GM08714 (cell line): ENCODE measurements around the gene MUC22.
"Not testable (repeated sequence)": the region's sequence is repeated elsewhere in the genome, so short reads cannot be mapped to it uniquely, and the experiment has no call there.

ENCODE experiments used
- H3K4me3 ChIP-seq: fragments of 200-500 bp; sonication (Bioruptor generic); 2 replicates; pipeline ENCODE4 v1.5.1; 2014; ENCODE audit warnings: mild to moderate bottlenecking, low read length, inconsistent platforms
- ZNF274 ChIP-seq: IDR thresholded peaks from 2 replicates; pipeline ENCODE4 v1.6.1; 2012; ENCODE audit warnings: mild to moderate bottlenecking, low read depth, low read length

Gene MUC22

DNA sequence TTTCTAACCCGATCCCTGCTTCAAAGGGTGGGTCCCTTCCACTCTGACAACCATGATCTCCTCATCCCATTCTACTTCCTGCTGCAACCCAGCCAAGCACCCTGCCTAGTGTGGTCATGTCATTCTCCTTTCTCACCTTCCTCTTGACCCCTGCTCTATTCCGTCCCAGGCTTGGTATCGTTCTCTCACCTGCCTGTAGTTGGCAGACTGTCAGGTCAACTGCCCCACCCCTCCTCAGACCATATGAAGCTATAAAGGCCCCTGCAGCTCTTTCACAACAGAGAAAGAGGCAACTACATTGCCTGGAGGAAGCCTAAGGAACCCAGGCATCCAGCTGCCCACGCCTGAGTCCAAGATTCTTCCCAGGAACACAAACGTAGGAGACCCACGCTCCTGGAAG, 26.8 kb upstream of the MUC22 start, which contains the start of gene MUC21:
MUC21 (plus strand) TSS at position 280 of the 400 bp plus-strand sequence. CDS start 241 bp downstream, outside the sequence.
- no peak for TF ChIP-seq ZNF274

DNA sequence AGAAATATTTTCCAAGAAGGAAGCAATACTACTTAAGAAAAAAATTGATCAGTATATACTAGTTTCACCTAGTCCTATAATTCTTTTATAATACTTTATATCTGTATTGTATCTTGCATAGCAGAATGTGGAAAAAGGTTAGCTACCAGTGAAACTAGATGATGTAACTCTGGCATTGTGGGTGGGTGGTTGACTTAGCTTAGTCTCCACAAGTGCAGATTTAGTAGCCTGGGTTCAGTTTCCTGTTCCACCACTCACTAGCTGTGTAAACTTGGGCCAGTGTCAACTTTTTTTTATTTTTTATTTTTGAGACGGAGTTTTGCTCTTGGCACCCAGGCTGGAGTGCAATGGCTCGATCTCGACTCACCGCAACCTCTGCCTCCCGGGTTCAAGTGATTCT, 24.8 kb upstream of the MUC22 start:
- no peak for TF ChIP-seq ZNF274
- H3K4me3 ChIP-seq = no peak overlapping the region

More for the DNA sequence above, 26.8 kb upstream of the MUC22 start, which contains the start of gene MUC21:
- H3K4me3 ChIP-seq = no peak within 1 kb of the TSS

DNA sequence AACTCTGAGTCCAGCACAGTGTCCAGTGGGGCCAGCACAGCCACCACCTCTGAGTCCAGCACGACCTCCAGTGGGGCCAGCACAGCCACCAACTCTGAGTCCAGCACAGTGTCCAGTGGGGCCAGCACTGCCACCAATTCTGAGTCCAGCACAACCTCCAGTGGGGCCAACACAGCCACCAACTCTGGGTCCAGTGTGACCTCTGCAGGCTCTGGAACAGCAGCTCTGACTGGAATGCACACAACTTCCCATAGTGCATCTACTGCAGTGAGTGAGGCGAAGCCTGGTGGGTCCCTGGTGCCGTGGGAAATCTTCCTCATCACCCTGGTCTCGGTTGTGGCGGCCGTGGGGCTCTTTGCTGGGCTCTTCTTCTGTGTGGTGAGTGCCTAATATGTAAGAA, 23.0 kb upstream of the MUC22 start:
- no peak for TF ChIP-seq ZNF274

GRCh38 chr6:30988209-30988825, 22.0 kb upstream of the MUC22 start:
- no peak overlapping the region for H3K4me3 ChIP-seq
- no peak for TF ChIP-seq ZNF274

More for the DNA sequence above, 23.0 kb upstream of the MUC22 start:
- no peak overlapping the region for H3K4me3 ChIP-seq

- no peak for TF ChIP-seq ZNF274
- H3K4me3 ChIP-seq = no peak overlapping the region; the same call in 1 of the 2 replicates
Observed at GRCh38 chr6:30990422-30991086, 19.7 kb upstream of the MUC22 start.

DNA sequence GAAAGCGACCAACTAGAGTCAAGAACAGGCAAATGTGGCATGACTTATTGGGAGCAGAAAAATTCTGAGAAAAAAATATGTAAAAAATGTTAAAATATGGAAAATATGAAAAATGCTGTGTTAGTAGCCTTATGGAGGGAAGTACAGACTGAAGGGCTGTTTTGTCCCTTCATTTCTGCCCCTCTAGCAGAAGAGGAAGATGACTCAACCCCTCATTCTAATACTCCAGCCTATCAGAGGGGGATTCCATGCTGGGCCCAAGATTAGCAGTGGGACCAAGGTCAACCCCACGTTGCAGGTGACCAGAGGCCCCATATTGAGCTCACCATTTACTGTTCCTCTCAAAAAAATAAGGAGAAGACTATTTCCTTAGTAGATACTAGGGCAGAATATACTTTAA, 18.4 kb upstream of the MUC22 start:
- H3K4me3 ChIP-seq = no peak overlapping the region
- TF ChIP-seq ZNF274 = no peak

GRCh38 chr6:30997301-30997700, 13.0 kb upstream of the MUC22 start:
- TF ChIP-seq ZNF274 = no peak
- H3K4me3 ChIP-seq = no peak overlapping the region

DNA sequence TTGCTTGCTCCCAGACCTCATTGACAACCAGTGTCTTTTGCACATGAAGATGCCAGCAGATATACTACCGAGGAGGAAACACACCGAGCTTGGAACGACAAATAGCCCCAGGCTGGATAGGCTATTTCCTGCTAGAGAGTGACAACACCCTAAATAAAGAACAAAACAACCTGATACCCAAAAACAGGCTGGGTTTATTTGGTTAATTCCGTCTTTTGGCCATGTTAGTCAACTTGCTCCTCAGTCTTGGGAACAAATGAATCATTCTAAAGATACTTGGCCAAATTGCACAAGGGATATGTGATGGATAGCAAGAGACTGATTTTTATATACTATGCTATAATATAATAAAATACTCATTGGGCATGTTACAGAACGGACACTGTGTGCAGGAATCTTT, 11.5 kb upstream of the MUC22 start:
- TF ChIP-seq ZNF274 = no peak
- H3K4me3 ChIP-seq = no peak overlapping the region

DNA sequence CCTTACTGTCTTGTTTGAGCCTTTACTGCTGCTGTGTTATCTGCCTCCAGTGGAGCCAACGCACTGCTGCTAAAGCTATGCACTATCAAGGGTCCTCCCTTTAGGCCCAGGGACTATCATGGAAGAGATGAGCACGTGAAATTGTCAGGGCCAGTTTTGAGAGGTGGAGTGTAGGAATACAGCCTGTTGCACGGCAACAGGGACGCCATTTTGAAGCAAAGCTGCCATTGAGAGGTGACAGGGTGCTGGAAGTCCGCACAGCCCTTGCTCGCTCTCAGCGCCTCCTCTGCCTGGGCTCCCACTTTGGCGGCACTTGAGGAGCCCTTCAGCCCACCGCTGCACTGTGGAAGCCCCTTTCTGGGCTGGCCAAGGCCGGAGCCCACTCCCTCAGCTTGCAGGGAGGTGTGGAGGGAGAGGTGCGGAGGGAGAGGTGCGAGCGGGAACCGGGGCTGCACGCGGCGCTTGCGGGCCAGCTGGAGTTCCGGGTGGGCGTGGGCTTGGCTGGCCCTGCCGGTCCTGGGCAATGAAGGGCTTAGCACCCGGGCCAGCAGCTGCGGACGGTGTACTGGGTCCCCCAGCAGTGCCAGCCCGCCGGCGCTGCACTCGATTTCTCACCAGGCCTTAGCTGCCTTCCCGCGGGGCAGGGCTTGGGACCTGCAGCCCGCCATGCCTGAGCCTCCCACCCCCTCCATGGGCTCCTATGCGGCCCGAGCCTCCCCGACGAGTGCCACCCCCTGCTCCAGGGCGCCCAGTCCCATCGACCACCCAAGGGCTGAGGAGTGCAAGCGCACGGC, 10.0 kb upstream of the MUC22 start:
- H3K4me3 ChIP-seq = not testable (repeated sequence)

GRCh38 chr6:31001281-31001888, 8.9 kb upstream of the MUC22 start:
- H3K4me3 ChIP-seq = no peak overlapping the region
- no peak for TF ChIP-seq ZNF274

DNA sequence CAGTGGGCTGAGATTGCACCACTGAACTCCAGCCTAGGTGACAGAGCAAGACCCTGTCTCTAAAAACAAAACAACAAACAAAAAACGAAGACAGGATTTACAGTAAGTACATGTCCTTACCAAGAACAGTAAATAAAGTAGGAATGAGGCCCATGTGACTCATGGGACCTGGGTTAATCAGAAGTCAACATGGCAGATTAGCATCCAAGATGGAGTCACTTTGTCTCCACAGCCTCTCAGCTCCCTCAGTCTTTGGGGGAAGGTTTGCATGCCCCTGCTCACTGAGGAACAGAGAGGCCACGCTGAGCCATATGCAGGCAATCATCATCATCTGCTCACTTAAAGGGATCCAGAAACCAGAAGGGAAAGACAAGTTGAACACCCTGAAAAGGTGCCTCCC, 7.8 kb upstream of the MUC22 start:
- H3K4me3 ChIP-seq = no peak overlapping the region
- TF ChIP-seq ZNF274 = no peak

GRCh38 chr6:31004794-31005193, 5.5 kb upstream of the MUC22 start:
- no peak overlapping the region for H3K4me3 ChIP-seq
- no peak for TF ChIP-seq ZNF274

GRCh38 chr6:31005249-31006020, 4.8 kb upstream of the MUC22 start:
- H3K4me3 ChIP-seq = no peak overlapping the region
- TF ChIP-seq ZNF274 = no peak

DNA sequence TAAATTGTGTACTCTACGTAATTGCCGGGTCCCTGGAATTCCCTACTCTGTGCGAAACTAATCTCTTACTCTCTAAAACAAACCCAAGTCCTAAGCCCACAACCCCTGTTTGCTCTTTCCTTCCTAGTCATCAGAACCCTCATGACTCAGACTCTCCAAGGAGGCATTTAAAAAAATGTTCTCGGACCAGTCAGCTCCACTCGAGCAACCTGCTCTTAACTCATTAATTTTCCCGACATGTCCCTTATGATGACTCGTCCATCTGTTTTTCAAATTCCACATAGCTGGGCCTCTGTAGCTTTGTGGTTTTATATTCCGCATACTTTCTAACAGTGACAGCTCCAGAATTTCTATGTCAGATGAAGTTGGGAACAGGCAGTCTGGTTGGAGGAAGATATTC, 2.6 kb upstream of the MUC22 start:
- no peak for TF ChIP-seq ZNF274
- H3K4me3 ChIP-seq = no peak overlapping the region

GRCh38 chr6:31008165-31008564, 2.1 kb upstream of the MUC22 start:
- H3K4me3 ChIP-seq = no peak overlapping the region
- no peak for TF ChIP-seq ZNF274
